Tibial nerve (tissue), 4 donors: ENCODE results near the gene QRFP. TPM values are rescaled to one million over a fixed set of nuclear protein-coding genes. Genes with fewer than 3 reads are reported as not detected.
"Not testable (repeated sequence)": the region's sequence is repeated elsewhere in the genome, so short reads cannot be mapped to it uniquely, and the experiment has no call there.

Source experiments
- DNase-seq, 2 donors: peaks; one replicate each; pipeline ENCODE4 v3.0.0-alpha.2; 2019; ENCODE audit warnings: low spot score in 2 of 2
- H3K27ac ChIP-seq, 4 donors: fragments of 200-600 bp; sonication (generic) in 3 of 4; one replicate each; pipeline ENCODE4 v1.5.1; 2017 to 2019; ENCODE audit warnings: mild to moderate bottlenecking in 1 of 4
- H3K27me3 ChIP-seq, 2 donors: fragments of 200-600 bp; sonication (generic) in 1 of 2; one replicate each; pipeline versions ENCODE4 v1.5.1 to v1.6.0; 2017 to 2019
- H3K36me3 ChIP-seq, 3 donors: fragments of 200-600 bp; sonication (generic); one replicate each; pipeline ENCODE4 v1.5.1; 2018 to 2019
- H3K4me1 ChIP-seq, 4 donors: fragments of 200-600 bp; sonication (generic) in 3 of 4; one replicate each; pipeline ENCODE4 v1.5.1; 2017 to 2019
- H3K4me3 ChIP-seq, 4 donors: fragments of 200-600 bp; sonication (generic) in 3 of 4; one replicate each; pipeline ENCODE4 v1.5.1; 2017 to 2019; ENCODE audit warnings: mild to moderate bottlenecking in 1 of 4, moderate library complexity in 1 of 4
- H3K9me3 ChIP-seq, 4 donors: fragments of 200-600 bp; sonication (generic) in 3 of 4; one replicate each; pipeline ENCODE4 v1.5.1; 2017 to 2019
- CTCF ChIP-seq, 5 experiments: fragments of 200-600 bp in 3 of 5; fragments of 450-650 bp in 2 of 5; sonication (generic) in 3 of 5; IDR thresholded peaks; one replicate each; pipeline ENCODE4 v1.5.1; 2016 to 2019; ENCODE audit warnings: antibody characterized with exemption in 5 of 5, mild to moderate bottlenecking in 3 of 5, moderate library complexity in 2 of 5
- EP300 ChIP-seq, 2 donors: sonication (generic); formaldehyde crosslinking; IDR thresholded peaks; one replicate each; pipeline ENCODE4 v1.6.1; 2017; ENCODE audit warnings: antibody characterized with exemption in 2 of 2, mild to moderate bottlenecking in 1 of 2
- POLR2A ChIP-seq, 2 donors: fragments of 450-650 bp; IDR thresholded peaks; one replicate each; pipeline ENCODE4 v1.6.1; 2017; ENCODE audit warnings: antibody characterized with exemption in 2 of 2, mild to moderate bottlenecking in 2 of 2, moderate library complexity in 2 of 2
- WGBS, 2 donors: methylation state at CpG; one replicate each; pipeline ENCODE4 v1.1.5; 2018; 5-methylcytosine and 5-hydroxymethylcytosine counted together
- total RNA-seq, 4 donors: library from RNA; depleted of rRNA; stranded (reverse); fragments of >200 nt; gene quantifications; one replicate each; pipeline ENCODE4 v1.1.0, GENCODE V29; 2016

The QRFP gene
- total RNA-seq, 4 donors from 2014 or later = not detected

GRCh38 chr9:130854092-130854491, 42.5 kb downstream of the QRFP start:
- peak overlapping the region in 2 of 4 donors; percentile 17 to 41 for H3K27ac ChIP-seq
- 55 to 58% methylated on average over 8 of the region's 8 CpGs for WGBS, 2 donors

GRCh38 chr9:130852801-130853200, 43.8 kb downstream of the QRFP start:
- no peak overlapping the region for H3K4me3 ChIP-seq
- DNase-seq = no peak
- H3K4me1 ChIP-seq = peaks cover 0 to 64% (median 10%) of the 10 kb centered on the region in 4 donors
- TF ChIP-seq EP300 (IDR thresholded peaks at IDR 0.05) (no peak), POLR2A (IDR thresholded peaks at IDR 0.05) (no peak), CTCF (IDR thresholded peaks at IDR 0.05) (no peak)
- H3K9me3 ChIP-seq = no peaks in the 10 kb centered on the region
- peak overlapping the region in 2 of 4 donors; percentile 56 to 98 for H3K27ac ChIP-seq
- peaks cover 0 to 17% (median 0%) of the 10 kb centered on the region in 3 donors for H3K36me3 ChIP-seq
- no peaks in the 10 kb centered on the region for H3K27me3 ChIP-seq
- 82 to 84% methylated on average over 7 of the region's 7 CpGs for WGBS, 2 donors

More at GRCh38 chr9:130854092-130854491, 42.5 kb downstream of the QRFP start:
- TF ChIP-seq CTCF (IDR thresholded peaks at IDR 0.05) = no peak
- TF ChIP-seq EP300 (IDR thresholded peaks at IDR 0.05) = no peak
- no peak for TF ChIP-seq POLR2A (IDR thresholded peaks at IDR 0.05)
- Histone ChIP-seq H3K36me3 (peaks cover 0 to 17% (median 0%) of the 10 kb centered on the region in 3 donors), H3K4me1 (peaks cover 0 to 64% (median 4%) of the 10 kb centered on the region in 4 donors), H3K9me3 (no peaks in the 10 kb centered on the region), H3K27me3 (no peaks in the 10 kb centered on the region), H3K4me3 (no peak overlapping the region)
- no peak for DNase-seq

DNA sequence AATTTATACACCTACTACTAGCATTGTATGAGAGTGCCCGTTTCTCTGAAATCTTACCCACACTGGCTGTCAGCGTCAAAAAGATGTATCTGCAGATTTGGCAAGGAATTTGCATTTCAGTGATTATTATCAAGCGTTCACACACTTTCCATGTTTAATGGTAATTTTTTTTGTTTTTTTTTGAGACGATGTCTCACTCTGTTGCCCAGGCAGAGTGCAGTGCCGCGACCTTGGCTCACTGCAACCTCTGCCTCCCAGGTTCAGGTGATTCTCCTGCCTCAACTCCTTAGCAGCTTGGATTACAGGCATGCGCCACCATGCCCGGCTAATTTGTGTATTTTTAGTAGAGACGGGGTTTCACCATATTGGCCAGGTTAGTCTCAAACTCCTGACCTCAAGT, 47.3 kb downstream of the QRFP start:
- no peak overlapping the region for H3K4me3 ChIP-seq
- WGBS, 2 donors = 81 to 83% methylated on average over 9 of the region's 9 CpGs
- H3K9me3 ChIP-seq = no peaks in the 10 kb centered on the region
- no peak for TF ChIP-seq EP300 (IDR thresholded peaks at IDR 0.05)
- TF ChIP-seq CTCF (IDR thresholded peaks at IDR 0.05) = no peak
- no peak for TF ChIP-seq POLR2A (IDR thresholded peaks at IDR 0.05)
- H3K36me3 ChIP-seq = no peaks in the 10 kb centered on the region
- no peaks in the 10 kb centered on the region for H3K27me3 ChIP-seq
- H3K4me1 ChIP-seq = peaks cover 0 to 81% (median 28%) of the 10 kb centered on the region in 4 donors
- no peak for DNase-seq
- H3K27ac ChIP-seq = peak overlapping the region in 3 of 4 donors; percentile 0 to 98 (median 92)

DNA sequence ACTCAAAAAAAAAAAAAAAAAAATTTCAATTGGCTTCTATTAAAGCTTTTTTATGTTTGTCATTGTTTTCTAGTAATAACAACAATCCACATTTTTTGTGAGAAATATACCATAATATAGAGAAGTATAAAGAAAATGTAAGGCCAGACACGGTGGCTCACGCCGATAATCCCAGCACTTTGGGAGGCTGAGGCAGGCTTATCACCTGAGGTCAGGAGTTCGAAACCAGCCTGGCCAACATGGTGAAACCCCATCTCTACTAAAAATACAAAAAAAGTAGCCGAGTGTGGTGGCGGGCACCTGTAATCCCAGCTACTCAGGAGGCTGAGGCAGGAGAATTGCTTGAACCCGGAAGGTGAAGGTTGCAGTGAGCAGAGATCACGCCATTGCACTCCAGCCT, 48.1 kb downstream of the QRFP start:
- not testable (repeated sequence) for H3K9me3 ChIP-seq, DNase-seq, H3K4me3 ChIP-seq, H3K27me3 ChIP-seq, H3K36me3 ChIP-seq
- 93 to 96% methylated on average over 8 of the region's 8 CpGs for WGBS, 2 donors
- H3K4me1 ChIP-seq = peaks cover 0 to 81% (median 36%) of the 10 kb centered on the region in 4 donors
- H3K27ac ChIP-seq = peak overlapping the region; percentile 71 to 98 (median 88)

DNA sequence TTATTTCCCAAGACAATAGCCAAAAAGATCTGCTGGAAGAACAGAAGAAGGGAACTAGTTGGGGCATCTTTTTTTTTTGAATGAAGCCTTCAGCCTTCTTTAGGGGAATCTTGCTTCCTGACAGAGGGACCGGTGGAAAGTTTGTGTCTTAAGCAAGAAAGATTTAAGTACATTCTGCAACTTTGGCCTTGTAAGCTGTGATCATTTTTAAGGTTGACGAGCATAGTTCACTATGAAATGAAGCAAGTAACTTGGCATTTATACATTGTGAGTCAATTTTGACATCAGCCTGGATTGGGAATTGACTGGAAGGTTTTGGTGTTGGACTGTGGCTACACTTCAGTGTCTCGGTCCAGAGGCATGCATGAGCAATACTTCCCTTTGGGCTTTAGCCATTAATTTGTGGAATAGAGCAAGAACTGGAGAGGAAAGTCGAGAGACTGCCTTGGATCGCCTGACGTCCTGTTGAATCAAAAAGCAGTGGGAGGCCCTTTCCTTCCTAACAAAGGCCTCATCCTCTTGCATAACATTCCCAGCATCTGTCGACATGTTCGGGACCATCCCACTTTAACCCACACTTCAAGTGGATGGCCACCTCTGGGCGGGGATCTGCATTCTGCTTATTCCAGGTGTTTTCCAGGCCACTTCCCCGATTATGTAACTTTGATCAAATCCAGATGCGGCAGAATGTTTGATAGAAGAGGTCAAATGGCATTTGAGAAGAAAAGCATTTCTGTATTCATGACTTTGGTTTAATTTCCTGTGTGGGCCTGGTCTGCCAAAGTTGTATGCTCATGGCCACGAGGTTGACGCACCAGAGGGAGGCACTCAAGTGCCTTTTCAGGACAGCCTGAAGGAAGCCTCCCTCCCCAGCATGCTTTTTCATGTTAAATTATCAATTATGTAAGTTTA, 49.0 kb downstream of the QRFP start:
- Histone ChIP-seq H3K27me3 (no peaks in the 10 kb centered on the region), H3K4me1 (peaks cover 0 to 83% (median 41%) of the 10 kb centered on the region in 4 donors), H3K27ac (peak overlapping the region; percentile 71 to 98 (median 88)), H3K36me3 (no peaks in the 10 kb centered on the region), H3K4me3 (no peak overlapping the region), H3K9me3 (no peaks in the 10 kb centered on the region)
- peak; percentile 37 to 98 for TF ChIP-seq EP300 (IDR thresholded peaks at IDR 0.05)
- TF ChIP-seq POLR2A (IDR thresholded peaks at IDR 0.05) = no peak
- TF ChIP-seq CTCF (IDR thresholded peaks at IDR 0.05) = peak in 3 of 5 experiments; percentile 9 to 22 (median 12)
- WGBS, 2 donors = 10 to 19% methylated on average over 13 of the region's 13 CpGs
- DNase-seq = peak; percentile 84 to 94
